ENCODE measurements around the gene LHX5.

DNA sequence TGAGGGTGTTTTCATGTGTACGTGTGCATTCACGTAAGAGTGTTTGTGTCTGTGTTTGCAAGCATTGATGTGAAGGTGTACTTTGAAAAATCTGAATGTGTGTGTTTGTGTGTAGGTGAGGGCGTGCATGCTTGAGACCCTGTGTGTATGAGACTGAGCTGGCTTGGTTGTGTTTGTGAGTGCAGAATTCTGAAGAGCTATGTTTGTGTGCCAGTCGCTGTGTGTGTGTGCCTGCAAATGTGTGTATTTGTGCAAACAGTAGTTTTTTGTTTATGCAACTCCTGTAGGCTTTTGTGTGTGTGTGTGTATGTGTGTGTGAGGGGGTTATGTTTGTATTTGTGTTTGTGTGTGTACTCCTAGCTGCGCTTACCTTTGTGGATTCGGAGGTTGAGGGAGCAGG, 1.7 kb upstream of the LHX5 start:
- TF ChIP-seq, protein P1, sequence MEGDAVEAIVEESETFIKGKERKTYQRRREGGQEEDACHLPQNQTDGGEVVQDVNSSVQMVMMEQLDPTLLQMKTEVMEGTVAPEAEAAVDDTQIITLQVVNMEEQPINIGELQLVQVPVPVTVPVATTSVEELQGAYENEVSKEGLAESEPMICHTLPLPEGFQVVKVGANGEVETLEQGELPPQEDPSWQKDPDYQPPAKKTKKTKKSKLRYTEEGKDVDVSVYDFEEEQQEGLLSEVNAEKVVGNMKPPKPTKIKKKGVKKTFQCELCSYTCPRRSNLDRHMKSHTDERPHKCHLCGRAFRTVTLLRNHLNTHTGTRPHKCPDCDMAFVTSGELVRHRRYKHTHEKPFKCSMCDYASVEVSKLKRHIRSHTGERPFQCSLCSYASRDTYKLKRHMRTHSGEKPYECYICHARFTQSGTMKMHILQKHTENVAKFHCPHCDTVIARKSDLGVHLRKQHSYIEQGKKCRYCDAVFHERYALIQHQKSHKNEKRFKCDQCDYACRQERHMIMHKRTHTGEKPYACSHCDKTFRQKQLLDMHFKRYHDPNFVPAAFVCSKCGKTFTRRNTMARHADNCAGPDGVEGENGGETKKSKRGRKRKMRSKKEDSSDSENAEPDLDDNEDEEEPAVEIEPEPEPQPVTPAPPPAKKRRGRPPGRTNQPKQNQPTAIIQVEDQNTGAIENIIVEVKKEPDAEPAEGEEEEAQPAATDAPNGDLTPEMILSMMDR (IDR thresholded peaks at IDR 0.05 in 8 of 11, conservative IDR thresholded peaks at IDR 0.05 in 3 of 11) = no peak
- no peak for TF ChIP-seq POLR2AphosphoS5 (IDR thresholded peaks at IDR 0.05)

All from spleen (tissue), 7 donors.